HG03196 (cell line): ENCODE measurements around the gene TACSTD2.
"Not testable (repeated sequence)": the region's sequence is repeated elsewhere in the genome, so short reads cannot be mapped to it uniquely, and the experiment has no call there.

Source experiments
- ATAC-seq: cut with Tn5 transposase; IDR thresholded peaks from one replicate; pipeline ENCODE4 v1.9.1; 2021; ENCODE audit not compliant: unreplicated experiment

Gene TACSTD2, protein sequence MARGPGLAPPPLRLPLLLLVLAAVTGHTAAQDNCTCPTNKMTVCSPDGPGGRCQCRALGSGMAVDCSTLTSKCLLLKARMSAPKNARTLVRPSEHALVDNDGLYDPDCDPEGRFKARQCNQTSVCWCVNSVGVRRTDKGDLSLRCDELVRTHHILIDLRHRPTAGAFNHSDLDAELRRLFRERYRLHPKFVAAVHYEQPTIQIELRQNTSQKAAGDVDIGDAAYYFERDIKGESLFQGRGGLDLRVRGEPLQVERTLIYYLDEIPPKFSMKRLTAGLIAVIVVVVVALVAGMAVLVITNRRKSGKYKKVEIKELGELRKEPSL

GRCh38 chr1:58576727-58577653 lies at the start of gene TACSTD2:
TSS of gene TACSTD2 (minus strand) at chr1:58577252. CDS start at chr1:58577156, 96 bp downstream.
- ATAC-seq = no peak

DNA sequence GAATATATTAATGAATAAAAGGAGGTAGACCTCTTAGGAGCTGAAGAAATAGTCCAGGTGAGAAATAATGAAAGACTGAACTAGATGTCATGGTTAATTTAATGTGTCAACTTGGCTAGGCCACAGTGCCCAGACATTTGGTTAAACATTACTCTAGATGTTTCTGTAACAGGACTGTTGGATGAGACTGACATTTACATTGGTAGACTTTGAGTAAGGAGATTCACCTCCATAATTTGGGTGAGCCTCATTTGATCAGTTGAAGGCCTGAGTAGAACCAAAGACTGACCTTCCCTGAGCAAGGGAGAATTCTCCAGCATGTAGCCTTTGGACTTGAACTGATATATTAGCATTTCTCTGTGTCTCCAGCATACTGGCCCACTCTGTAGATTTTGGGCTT lies 49.2 kb upstream of the TACSTD2 start:
- ATAC-seq = no peak

GRCh38 chr1:58623259-58623658 lies 46.2 kb upstream of the TACSTD2 start:
- ATAC-seq = not testable (repeated sequence)

DNA sequence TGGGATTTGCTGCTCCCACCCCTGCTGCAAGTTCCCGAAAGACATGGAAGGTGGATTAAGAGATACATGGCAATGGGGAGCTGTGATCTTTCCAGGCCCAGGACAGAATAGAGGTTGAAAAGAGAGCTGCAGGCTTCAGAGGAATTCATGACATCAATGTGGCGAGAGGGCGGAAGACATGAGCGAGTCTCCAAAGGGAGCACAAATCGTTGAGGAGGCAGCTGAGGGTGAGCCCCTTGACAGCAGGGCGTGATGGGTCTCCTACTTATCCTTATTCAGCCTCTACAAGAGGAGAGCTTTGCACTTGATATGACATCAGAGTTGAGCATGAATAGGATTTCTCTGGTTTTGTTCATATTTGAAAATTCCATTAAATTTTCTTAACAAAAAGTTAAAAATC lies 45.5 kb upstream of the TACSTD2 start:
- ATAC-seq = no peak

GRCh38 chr1:58621391-58621790 lies 44.3 kb upstream of the TACSTD2 start:
- no peak for ATAC-seq

DNA sequence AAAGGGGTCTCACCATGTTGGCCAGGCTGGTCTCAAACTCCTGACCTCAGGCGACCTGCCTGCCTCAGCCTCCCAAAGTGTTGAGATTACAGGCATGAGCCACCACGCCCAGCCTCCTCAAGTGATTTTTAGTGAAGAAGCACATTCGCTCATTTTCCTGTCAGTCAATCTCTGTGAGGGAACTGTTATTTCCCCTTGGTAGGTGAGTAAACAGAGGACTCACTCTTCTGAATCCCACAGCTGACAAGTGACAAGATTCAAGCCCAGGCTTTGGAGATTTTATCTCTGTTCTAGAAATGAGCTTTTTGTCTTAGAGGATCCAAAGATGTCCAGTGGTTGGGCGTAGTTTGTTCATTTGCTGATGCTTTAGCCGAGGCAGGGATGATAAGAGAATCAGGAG lies 43.9 kb upstream of the TACSTD2 start:
- no peak for ATAC-seq

DNA sequence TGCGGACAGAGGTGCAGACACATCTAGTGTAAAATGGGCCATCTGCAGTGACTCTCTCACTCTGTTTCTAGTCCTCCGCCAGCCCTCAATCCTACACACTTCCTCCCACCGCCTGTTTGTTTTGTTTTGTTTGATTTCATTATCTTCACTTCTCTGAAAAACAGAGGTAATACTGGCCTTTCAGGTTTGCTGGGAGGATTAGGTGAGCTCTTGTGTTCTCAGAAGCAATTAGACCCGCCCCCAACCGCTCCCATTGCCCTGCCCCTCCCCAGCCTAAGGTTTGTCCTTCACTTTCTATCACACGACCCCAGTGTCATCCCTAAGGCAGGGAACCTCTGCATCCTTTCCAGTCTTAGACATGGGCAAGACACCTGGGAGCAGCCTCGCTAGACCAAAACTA lies 43.2 kb upstream of the TACSTD2 start:
- ATAC-seq = no peak

DNA sequence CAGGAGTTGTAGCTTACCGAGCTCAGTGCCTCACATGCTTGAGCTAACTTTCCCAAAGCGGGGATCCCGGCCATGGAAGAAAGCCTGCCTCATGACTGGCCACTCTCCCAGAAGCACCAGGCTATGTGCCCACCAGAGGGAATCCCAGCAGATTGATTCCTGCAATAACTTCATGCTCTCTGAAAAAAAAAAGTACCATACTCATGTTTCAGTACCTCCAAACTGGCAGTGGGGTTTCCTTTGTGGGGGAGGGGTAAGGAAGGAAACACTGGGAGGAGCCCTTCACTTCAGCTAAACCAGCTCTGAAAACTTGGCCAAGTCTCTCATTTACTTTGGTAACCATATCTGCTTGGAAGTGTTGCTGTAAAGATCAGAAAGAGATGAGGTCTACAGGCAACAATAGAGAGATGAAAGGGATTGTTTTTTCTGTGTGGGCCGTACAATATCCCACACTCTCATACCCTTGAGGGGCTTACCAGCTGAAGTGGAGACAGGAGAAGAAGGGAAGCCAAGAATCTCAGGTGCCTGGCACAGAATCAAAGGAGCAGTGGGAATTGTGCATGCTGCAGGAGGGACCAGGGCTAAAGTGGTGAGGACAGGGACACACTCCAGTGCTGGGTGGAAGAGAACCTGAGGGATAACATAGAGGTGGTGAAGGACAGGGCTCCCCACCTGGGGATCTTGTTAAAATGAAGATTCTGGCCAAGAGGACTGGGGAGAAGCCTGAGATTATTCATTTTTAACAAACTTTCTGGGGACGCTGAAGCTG lies 42.4 kb upstream of the TACSTD2 start:
- ATAC-seq = no peak

GRCh38 chr1:58618303-58618702 lies 41.3 kb upstream of the TACSTD2 start:
- no peak for ATAC-seq

DNA sequence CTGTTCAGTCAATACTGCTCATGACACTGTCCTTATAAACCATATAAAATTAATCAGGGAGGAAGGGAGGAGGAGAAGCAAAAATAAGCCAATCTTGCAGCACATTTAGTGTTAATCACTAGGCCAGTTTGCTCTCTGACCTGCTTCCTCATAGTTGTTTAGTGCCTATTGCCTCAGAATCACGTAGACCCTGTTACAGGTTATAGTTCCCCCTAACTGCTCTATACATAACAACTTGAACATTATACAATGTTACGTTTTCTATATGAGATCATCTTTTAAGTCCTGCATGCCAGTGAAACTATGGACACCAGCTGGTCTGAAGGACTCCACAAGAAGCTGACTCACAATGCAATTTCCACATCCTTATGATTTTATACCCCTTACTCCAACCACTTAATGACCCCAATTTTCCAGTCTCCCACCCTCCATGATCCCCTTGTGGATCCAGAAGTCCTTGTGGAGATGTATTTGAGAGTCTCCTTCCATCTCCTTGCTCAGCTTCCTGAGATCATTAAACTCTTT lies 34.9 kb upstream of the TACSTD2 start:
- ATAC-seq = no peak

- ATAC-seq = no peak
Observed at GRCh38 chr1:58608945-58609344, 31.9 kb upstream of the TACSTD2 start.

DNA sequence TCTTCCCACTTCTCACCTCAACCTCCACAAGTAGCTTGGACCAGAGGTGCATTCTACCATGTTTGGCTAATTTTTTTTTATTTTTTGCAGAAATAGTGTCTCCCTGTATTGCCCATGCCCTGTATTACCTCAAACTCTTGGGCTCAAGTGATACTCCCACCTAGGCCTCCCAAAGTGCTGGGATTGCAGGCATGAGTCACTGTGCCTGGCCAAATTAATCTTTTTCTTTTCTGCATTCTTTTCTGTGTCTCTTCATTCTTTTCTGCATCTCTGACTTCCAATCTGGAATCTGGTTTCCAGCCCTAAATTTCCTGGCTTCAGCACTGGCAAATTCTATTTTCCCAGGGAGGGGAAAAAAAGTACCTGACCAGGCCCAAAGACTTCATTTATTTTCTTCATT lies 31.2 kb upstream of the TACSTD2 start:
- ATAC-seq = no peak

DNA sequence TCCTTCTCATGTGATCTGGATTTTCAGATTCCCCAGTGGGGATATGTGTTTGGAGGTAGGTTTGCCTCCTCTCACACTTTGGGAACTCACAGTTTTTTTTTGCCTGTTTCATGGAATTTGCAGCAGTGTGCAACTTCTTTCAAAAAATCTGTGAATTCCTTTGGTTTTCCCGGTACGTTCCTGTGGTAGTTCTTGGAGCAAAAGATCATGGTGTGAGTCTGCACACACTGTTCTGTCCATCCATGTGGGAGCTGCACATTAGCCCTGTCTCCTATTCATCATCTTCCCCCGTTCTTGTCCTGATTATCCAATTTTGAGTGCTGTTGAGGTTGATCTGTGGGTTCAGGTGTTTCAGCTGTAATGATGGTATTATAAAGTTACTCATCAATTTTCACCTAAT lies 30.3 kb upstream of the TACSTD2 start:
- ATAC-seq = no peak

DNA sequence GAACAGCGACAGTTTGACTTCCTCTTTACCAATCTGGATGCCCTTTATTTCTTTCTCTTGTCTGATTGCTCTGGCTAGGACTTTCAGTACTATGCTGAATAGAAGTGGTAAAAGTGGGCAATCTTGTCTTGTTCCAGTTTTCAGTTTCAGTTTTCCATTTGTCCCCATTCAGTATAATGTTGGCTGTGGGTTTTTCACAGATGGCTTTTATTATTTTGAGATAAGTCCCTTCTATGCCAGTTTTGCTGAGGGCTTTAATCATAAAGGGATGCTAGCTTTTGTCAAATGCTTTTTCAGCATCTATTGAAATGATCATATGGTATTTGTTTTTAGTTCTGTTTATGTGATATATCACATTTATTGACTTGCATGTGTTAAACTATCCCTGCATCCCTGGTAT lies 24.9 kb upstream of the TACSTD2 start:
- not testable (repeated sequence) for ATAC-seq

- no peak for ATAC-seq
Observed at GRCh38 chr1:58597996-58598395, 20.9 kb upstream of the TACSTD2 start.

GRCh38 chr1:58597076-58597475 lies 20.0 kb upstream of the TACSTD2 start:
- ATAC-seq = no peak

DNA sequence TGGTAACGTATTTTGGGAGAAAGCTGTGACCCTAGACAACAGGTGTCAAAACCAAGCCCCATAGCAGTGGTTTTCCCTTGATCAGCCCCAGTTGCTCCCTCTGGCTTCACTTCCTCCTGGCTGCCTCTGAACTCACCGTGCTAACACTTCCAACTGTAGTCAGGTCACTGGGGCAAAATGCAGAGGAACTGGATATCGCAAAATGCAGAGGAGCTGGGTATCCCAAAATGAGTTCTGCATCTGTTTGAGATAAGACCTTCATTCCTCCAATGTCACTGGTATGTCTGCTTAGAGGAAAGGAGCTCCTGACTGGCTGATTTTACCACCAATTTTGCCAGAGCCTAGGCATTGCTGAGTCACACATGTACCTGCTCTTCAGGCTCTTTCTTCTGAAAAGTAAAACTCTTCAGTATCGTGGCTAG lies 19.6 kb upstream of the TACSTD2 start:
- ATAC-seq = no peak

GRCh38 chr1:58594546-58594945 lies 17.5 kb upstream of the TACSTD2 start:
- ATAC-seq = no peak

- no peak for ATAC-seq
Observed at GRCh38 chr1:58592522-58593134, 15.6 kb upstream of the TACSTD2 start.

GRCh38 chr1:58591806-58592205 lies 14.8 kb upstream of the TACSTD2 start:
- no peak for ATAC-seq

- no peak for ATAC-seq
Observed at GRCh38 chr1:58590019-58590418, 13.0 kb upstream of the TACSTD2 start.
